Fibroblast of skin of abdomen (primary cell): ENCODE data around the gene NOTCH4. TPM values are rescaled to one million over a fixed set of nuclear protein-coding genes. Genes with fewer than 3 reads are reported as not detected.
"Not testable (repeated sequence)": the region's sequence is repeated elsewhere in the genome, so short reads cannot be mapped to it uniquely, and the experiment has no call there.

Experiments used
- DNase-seq: peaks from one replicate; pipeline ENCODE4 v3.0.0-alpha.2; 2013
- polyA plus RNA-seq, 2 experiments: library from polyadenylated mRNA; unstranded; fragments of 120-200 nt; gene quantifications; one replicate each; pipeline ENCODE4 v1.2.1, GENCODE V29; 2013; ENCODE audit not compliant: insufficient read length in 2 of 2

Gene NOTCH4
- polyA plus RNA-seq (2013, experiment 1 of 2; ENCODE audit: insufficient read length): 0.71 TPM
- 0.72 TPM for polyA plus RNA-seq (2013, experiment 2 of 2; ENCODE audit: insufficient read length)

GRCh38 chr6:32223258-32224235 is at the start of gene NOTCH4:
NOTCH4 (minus strand) TSS chr6:32224067; CDS start chr6:32223928, 139 bp downstream.
- DNase-seq: no peak

GRCh38 chr6:32271429-32271828 is 47.6 kb upstream of the NOTCH4 start:
- no peak for DNase-seq

GRCh38 chr6:32268459-32268858 is 44.6 kb upstream of the NOTCH4 start:
- DNase-seq: not testable (repeated sequence)

- no peak for DNase-seq
These were observed 43.2 kb upstream of the NOTCH4 start for GRCh38 chr6:32267035-32267434.

- not testable (repeated sequence) for DNase-seq
These were observed 33.4 kb upstream of the NOTCH4 start for GRCh38 chr6:32257262-32257661.

GRCh38 chr6:32255199-32256153 is 31.6 kb upstream of the NOTCH4 start:
- DNase-seq: peak; percentile 95

GRCh38 chr6:32254761-32255198 is 30.9 kb upstream of the NOTCH4 start:
- DNase-seq: no peak

GRCh38 chr6:32252331-32253009 is 28.6 kb upstream of the NOTCH4 start:
- DNase-seq: no peak

GRCh38 chr6:32249262-32249661 is 25.4 kb upstream of the NOTCH4 start:
- DNase-seq: no peak

- DNase-seq: no peak
These were observed 23.5 kb upstream of the NOTCH4 start for GRCh38 chr6:32247401-32247800.

- DNase-seq: peak; percentile 77
These were observed 21.1 kb upstream of the NOTCH4 start for GRCh38 chr6:32244946-32245398.

- DNase-seq: no peak
These were observed 20.4 kb upstream of the NOTCH4 start for GRCh38 chr6:32244270-32244669.

- DNase-seq: not testable (repeated sequence)
These were observed 18.5 kb upstream of the NOTCH4 start for GRCh38 chr6:32242318-32242813.

- no peak for DNase-seq
These were observed 16.8 kb upstream of the NOTCH4 start for GRCh38 chr6:32240686-32241085.

- no peak for DNase-seq
These were observed 15.6 kb upstream of the NOTCH4 start for GRCh38 chr6:32239462-32239861.

- DNase-seq: no peak
These were observed 11.1 kb upstream of the NOTCH4 start for GRCh38 chr6:32234934-32235333.

GRCh38 chr6:32226434-32226833 is 2.6 kb upstream of the NOTCH4 start:
- no peak for DNase-seq

- DNase-seq: no peak
These were observed 829 bp upstream of the NOTCH4 start for GRCh38 chr6:32224696-32225095.

GRCh38 chr6:32222333-32223230 is 1.3 kb downstream of the NOTCH4 start:
- no peak for DNase-seq

- DNase-seq: no peak
These were observed 3.8 kb downstream of the NOTCH4 start for GRCh38 chr6:32220021-32220420.

GRCh38 chr6:32218167-32218566 is 5.7 kb downstream of the NOTCH4 start:
- no peak for DNase-seq
